GM18505 (cell line): Measurements from ENCODE around the gene C1orf167.
"Not testable (repeated sequence)": the region's sequence is repeated elsewhere in the genome, so short reads cannot be mapped to it uniquely, and the experiment has no call there.

Source experiments
- ATAC-seq: cut with Tn5 transposase; IDR thresholded peaks from one replicate; pipeline ENCODE4 v1.9.1; 2021; ENCODE audit not compliant: unreplicated experiment
- POLR2A ChIP-seq: IDR thresholded peaks from 4 replicates; pipeline ENCODE4 v1.6.1; 2011; ENCODE audit warnings: borderline replicate concordance; ENCODE audit not compliant: insufficient read depth, insufficient read length; ENCODE audit errors: extremely low read depth

The C1orf167 gene

DNA sequence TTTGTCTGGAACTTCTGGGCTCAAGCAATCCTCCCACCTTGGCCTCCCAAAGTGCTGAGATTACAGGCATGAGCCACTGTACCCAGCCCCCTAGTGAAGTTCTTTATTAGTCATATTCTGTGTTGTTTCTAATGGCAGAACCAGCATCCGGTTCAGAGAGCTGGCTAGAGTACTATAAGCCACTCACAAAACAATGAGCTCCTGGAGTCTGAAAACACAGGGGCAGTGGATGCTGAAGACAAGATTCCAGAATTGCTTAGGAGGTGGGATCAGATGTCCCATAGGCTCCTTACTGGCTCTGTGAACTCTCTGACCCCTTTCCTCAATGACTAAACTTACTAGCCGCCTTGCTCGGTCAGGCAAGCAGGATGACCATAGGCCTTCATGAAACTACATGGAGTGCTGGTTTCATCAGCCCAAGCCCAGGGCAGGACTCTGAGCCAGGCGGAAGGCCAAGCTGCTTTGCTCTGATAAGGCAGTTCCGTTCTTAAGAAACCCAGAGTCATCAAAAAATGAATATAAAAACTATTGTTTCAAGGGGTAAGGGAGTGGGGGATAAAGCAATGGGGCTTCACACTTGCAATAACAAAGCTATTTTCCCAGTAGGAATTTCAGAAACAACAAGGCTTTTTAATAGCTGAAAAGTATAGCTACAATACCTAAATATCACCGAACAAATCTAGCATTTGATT lies 35.7 kb downstream of the C1orf167 start:
- no peak for ATAC-seq
- no peak for TF ChIP-seq POLR2A

DNA sequence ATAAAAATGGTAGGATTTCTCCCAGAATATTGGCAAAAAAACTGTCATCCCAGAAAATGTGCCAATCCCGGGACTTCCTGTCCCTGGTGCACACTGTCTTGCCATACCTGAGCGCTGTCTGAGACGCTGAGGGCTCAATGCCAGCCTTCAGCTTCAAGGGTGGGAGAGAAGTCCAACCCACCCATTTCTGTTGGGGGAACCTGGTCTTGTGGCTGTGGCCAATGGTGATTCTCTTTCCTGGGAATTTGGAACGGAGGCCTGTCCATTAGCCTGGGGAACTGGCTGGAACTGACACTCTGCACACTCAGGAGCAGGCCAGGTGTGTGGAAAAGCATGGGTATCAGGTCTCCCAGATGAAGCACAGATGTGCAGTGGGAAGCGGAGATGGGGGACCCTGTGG lies 37.1 kb downstream of the C1orf167 start:
- TF ChIP-seq POLR2A = no peak
- no peak for ATAC-seq

DNA sequence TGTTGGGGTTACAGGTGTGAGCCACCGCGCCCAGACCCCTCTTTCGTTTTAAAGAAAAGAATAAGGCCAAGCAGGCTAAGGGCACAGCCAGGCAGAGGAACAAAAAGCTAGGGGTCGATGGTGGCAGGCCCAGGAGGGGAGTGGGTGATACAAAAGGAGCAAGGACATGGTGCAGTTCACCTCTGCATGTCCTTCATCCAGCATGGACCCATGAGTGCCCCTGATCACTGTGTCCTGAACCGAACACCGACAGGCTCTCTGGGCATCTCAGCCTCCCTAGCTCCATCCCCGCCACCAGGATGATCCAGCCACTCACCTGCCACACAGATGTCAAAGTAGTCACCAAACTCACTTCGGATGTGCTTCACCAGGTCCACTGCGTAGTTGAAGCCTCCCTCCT lies 37.9 kb downstream of the C1orf167 start:
- ATAC-seq = no peak
- no peak for TF ChIP-seq POLR2A

DNA sequence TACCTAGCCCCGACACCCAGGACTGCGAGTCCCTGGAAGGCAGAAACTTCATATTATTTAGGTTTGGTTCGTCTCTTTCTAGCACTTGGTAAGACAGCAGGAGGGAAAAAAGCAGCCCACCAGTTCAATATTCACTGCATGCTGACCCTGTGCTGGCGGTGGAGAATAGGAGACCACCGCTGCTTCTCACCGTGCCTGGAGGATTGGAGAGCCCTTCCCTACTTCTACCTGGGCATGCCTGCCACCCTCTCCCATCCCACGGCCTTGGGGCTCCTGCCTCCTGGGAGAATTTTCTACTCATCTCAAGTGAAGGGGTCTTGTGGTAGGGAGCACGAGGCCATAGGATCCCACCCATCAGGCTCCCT lies 38.4 kb downstream of the C1orf167 start:
- ATAC-seq = no peak
- TF ChIP-seq POLR2A = no peak

DNA sequence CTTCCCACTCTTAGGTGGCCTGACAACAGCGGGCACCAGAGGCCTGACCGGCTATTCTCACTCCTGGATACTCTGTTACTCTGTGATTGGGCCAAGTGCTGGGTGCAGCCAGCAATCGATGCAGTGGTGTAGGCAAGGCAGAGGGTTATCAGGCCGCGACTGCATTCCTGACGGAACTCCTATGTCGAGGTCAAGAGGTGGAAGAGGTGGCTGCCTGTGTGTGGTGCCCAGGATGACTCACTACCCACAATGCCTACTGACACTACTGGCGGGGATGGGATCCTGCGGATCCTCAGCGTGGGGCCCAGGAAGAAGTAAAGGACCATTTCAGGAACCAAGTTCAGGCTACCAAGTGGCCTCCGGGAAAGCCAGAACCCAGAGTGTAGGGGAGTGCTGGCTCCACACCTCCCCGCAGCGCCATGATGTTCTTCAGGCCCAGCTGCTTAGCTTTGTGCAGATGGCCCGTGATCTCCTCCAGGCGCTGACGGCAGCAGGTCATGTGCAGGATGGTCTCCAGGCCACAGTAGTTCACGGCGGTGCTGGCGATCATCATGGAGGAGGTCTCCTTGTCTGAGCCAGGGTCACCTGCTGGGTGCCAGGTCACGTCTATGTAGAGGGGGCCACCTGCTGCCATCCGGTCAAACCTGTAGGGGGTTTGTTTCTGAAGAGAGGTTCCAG lies 38.9 kb downstream of the C1orf167 start:
- no peak for TF ChIP-seq POLR2A
- ATAC-seq = no peak

DNA sequence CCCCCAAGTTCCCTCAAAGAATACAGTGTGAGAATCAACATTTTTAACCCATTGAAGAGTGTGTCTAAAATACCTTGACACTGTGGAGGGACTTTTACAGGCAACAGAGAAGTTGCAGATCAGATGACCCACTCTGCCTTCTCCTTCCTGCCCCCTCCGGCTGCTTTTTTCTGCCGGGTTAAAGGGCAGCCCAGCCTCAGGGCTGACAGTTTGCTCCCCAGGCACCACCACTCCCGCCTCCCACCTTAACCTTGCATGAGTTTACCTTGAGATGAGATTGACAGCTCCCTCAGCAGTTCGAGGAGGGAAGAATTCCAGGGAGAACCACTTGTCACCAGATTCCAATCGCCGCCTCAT lies 40.6 kb downstream of the C1orf167 start:
- TF ChIP-seq POLR2A = no peak
- ATAC-seq = no peak

DNA sequence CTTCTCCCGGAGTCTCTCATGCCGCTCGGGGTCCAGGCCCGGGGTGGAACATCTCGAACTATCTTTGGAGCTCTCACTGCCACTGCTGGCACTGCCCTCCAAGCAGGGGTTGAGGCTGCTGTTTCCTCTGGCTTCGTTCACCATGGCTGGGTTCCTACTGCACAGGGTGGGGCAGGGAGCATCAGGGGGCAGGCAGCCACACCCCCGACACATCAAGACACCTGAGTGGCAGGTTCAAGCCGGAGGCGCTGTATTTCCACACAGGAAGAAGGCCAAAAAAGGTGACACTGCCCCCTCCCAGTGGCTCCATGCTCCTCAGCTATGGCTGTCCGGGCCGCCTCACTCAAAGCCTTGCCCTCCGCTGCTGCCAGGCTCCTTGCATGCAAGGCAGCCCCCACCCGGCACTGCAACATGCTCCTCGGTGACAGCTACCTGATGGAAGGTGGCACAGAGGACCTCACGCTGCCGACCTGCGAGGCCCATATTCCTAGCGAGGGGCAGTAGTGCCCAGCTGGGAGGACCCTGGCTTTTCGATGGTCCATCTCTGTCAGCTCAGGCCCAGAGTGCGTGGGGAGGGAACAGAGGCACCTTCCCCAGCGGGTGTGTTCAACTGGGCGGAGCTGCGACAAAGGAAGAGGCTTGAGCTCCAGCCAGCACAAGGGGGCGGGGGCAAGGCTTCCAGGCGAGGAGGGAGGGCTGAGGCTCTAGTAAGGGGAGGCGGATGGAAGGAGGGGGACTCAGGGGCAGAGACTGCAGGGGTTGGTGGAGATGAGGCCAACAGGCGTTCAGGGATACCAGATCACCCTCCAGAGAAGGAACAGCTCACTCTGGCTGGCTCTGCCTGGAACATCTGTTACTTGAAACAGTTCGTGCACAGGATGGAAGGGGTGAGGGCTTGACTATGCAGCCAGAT lies 41.2 kb downstream of the C1orf167 start:
- no peak for ATAC-seq
- TF ChIP-seq POLR2A = peak; percentile 44

DNA sequence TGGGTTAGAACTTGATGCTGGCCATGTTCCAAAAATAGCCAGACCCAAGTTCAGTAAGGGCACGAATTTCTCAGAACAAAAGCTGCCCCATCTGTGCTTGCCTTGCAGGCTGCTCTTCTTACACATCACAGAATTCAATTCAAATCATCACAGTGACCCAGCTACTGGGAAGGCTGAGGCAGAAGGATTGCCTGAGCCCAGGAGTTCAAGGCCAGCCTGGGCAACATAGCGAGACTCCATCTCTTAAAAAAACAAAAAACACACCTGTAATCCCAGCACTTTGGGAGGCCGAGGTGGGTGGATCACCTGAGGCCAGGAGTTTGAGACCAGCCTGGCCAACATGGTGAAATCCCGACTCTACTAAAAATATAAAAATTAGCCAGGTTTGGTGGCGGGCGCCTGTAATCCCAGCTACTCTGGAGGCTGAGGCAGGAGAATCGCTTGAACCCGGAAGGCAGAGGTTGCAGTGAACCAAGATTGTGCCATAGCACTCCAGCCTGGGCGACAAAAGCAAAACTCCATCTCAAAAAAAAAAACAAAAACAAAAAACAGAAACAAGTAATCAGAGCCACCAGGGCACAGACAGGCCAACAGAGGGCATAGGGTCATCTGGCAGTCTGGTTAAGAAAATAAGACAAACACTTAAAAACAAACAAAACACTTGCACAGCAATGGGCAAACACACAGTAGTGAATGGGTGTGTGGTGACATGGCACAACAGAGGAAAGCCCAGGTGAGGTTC lies 42.1 kb downstream of the C1orf167 start:
- ATAC-seq = not testable (repeated sequence)

DNA sequence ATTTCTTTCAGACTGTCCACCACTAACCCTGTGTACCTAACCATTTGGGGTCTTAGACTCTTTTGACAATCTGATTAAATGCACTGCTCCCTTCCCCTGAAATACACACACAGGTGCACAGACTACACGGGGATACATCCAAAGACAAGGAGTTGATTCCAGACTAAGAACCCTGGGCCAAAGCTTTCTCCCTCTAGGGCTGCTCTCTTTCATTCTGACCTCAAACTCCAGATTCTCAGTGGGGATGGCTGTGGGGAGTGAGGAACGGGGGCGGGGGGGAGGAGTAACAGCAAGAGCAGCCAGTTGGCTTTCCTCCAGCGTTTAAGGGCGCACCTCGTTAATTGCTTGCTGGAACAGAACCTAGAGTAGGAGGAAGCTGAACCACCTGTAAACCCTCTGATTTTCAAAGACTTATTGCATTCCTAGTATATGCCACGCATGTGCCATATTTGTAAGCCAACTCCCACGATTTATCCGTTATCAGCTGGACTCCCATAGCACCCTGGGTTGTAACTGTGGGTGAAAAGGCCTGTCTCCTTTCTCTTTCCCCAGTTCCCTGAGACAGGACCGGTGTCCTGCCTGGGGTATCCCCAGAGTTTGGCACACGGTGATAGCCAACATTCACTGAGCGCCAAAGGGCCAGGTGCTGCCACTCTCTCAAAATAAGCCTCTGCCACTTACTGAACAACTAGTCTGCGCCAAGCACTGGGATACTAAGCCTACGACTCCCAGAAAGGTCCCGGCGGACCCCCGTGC lies 42.9 kb downstream of the C1orf167 start:
- TF ChIP-seq POLR2A = no peak
- no peak for ATAC-seq

DNA sequence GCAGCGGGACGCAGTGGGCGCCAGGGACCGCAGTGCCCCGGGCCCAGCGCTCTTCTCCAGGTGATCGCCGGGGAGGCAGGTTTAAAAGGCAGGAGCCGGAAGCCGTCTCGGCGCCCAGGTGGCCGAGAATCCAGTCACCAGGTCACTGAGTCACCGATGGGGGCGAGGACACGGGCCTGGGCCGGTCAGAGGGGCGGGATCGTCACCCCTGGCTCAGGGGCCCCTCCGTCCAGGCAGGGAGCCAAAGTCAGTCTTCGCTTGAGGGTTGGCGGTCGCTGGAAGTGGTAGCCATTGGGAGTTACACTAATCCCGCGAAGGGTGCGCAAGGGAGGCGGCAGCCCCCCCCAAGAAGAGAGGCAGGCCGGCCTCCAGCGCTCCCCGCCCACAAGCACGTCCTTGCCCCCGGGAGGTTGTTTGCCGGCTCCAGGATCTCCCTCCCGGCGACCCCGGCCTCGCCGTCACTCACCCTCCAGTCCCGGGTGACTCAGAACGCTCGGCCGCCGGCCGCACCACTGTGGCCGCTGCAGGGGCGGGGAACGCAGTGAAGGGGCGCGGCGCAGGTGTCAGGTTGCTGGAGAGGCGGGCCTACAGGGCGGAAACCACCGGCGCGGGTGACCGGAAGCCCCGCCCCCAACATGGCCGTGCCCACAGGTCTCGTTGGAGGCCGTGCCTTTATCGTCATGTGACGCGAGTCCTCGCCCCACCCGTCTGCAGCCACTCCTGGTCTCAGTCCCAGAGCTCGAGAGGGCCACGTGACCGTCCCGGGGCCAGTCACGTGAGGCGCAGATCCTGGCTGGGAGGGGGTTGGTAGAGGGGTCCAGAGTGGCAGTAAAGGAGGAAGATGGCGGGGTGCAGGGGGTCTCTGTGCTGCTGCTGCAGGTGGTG lies 43.7 kb downstream of the C1orf167 start, which contains the start of the genes CLCN6 and MTHFR:
Gene CLCN6, plus strand, starts transcription at position 770 of the 885 bp plus-strand sequence. Its CDS starts 72 bp downstream, at position 842.
Gene MTHFR, minus strand, starts transcription at position 543 of the 885 bp plus-strand sequence. CDS start 2,848 bp downstream, outside the sequence.
- TF ChIP-seq POLR2A = peak; percentile 86
- peak; percentile 78 for ATAC-seq

DNA sequence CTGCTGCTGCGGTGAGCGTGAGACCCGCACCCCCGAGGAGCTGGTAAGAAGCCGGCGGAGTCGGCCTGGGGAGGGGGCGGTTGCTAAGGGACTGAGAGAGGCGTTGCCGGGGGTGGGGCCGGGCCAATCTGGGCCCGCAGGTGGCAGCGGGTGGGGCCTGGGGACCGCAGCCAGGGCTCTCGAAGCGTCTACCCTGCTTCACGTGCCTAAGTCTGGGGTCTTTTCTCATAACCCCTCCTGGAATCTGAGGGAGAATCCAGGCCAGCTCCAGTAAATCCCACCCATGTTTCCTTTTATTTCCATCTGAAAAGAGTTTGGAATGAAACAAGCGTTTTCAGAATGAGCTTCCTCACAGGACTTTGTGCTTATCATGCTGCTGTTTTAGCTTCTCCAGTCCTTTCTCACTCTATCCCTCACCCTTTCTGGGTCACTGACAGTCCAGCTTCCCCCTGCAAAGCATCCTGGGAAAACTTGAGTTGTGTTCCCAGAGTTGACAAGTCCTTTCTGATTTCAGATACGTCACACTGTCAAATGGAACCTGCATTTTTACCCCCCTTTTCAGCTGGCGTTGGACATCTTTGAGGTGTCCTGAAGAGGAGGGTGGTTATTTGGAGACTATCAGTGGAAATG lies 44.4 kb downstream of the C1orf167 start:
- TF ChIP-seq POLR2A = no peak
- peak; percentile 41 for ATAC-seq
